ENCODE results near the gene SF3B4.
A peak's percentile ranks its signal among the peaks of the same experiment; 100 is the strongest.

GRCh38 chr1:149962039-149962647 is 34.5 kb upstream of the SF3B4 start:
- no peak for TF ChIP-seq POLR2A (IDR thresholded peaks at IDR 0.05; ENCODE audit: low read depth)
- TF ChIP-seq CTCF (IDR thresholded peaks at IDR 0.05) = peak; percentile 80 to 88 (median 84)
- peak; percentile 6 to 7 for TF ChIP-seq POLR2AphosphoS5 (IDR thresholded peaks at IDR 0.05)
